Measurements from ENCODE around the gene SBK2. TPM values are rescaled to one million over a fixed set of nuclear protein-coding genes. Genes with fewer than 3 reads are reported as not detected.
A peak's percentile ranks its signal among the peaks of the same experiment; 100 is the strongest.

Gene SBK2
- total and polyA plus RNA-seq, 2 experiments from 2014 or later: 1.1 to 2.0 TPM

DNA sequence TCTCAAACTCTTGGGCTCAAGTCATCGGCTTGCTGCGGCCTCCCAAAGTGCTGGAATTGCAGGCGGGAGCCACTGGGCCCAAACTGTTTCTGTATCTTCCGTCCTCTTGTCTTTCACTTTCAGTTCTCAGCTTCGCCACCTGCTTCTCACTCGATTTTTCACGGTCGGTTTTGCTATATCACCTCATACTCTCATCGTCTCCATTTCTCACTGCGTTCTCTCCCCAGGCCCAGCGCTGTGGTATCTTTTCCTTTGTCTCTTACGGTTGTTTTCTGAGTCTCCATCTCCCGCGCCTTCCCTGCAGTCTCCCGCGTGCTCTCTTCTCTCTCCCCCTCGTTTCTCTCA lies 33.8 kb downstream of the SBK2 start:
- Histone ChIP-seq H3K9me2 (ENCODE audit: insufficient read depth) (no peaks in the 10 kb centered on the region), H3K4me3 (no peak overlapping the region), H4K20me1 (replicated peaks; ENCODE audit: insufficient read depth) (no peaks in the 10 kb centered on the region), H2AFZ (peak overlapping the region; percentile 96; the same call in 1 of the 2 replicates), H3K27ac (ENCODE audit: low read depth) (no peak overlapping the region), H3K27me3 (ENCODE audit: insufficient read depth) (peaks cover 32% of the 10 kb centered on the region), H3K4me1 (ENCODE audit: insufficient read depth) (no peaks in the 10 kb centered on the region), H3F3A (replicated peaks; ENCODE audit: low read depth) (no peaks in the 10 kb centered on the region), H3K79me2 (replicated peaks; ENCODE audit: insufficient read depth) (no peaks in the 10 kb centered on the region), H3K4me2 (no peak overlapping the region), H3K36me3 (ENCODE audit: insufficient read depth) (no peaks in the 10 kb centered on the region)
- Mint-ChIP-seq H3K4me1 (no peaks in the 10 kb centered on the region), H3K9me3 (peaks cover 21% of the 10 kb centered on the region), H3K4me3 (no peak overlapping the region; the same call in 2 of the 3 replicates), H3K36me3 (ENCODE audit: low read depth) (peaks cover 15% of the 10 kb centered on the region), H3K27ac (no peak overlapping the region), H3K27me3 (ENCODE audit: insufficient read depth, low read depth, poor library complexity) (peaks cover 41% of the 10 kb centered on the region)
- TF ChIP-seq POLR2AphosphoS5 (IDR thresholded peaks at IDR 0.05; ENCODE audit: low read depth): no peak
- TF ChIP-seq NANOG (IDR thresholded peaks at IDR 0.05; ENCODE audit: borderline replicate concordance): no peak
- TF ChIP-seq CREB1 (CRISPR knock-in tag; IDR thresholded peaks at IDR 0.05; ENCODE audit: low read depth): no peak
- ATAC-seq (no peak), DNase-seq (ENCODE audit: low spot score) (no peak)

DNA sequence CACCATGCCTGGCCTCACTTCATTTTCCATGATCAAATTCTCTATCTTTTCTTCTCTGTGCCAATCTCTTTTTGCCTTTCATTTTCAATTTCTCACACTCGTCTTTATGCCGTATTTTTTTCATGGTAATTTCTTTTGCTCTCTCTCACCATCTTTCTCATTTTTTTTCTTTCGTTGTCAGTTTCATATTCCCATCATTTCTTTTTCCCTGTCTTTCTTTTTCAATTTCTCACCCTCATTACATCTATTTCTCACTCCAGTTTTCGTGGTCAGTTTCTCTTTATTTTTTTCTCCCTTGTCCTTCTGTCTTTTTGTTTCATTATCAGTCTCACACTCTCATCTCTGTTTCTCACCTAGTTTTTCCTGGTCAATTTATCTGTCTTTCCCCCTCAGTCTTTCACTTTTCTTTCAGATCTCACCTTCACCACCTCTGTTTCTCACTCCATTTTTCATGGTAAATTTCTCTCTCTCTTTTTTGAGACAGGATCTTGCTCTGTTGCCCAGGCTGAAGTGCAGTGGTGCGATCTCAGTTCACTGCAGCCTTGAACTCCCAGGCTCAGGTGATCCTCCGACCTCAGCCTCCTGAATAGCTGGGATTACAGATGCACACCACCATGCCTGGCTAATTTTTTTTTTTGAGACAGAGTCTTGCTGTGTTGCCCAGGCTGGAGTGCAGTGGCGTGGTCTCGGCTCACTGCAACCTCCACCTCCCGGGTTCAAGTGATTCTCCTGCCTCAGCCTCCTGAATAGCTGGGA lies 34.6 kb downstream of the SBK2 start:
- H3K27me3 Mint-ChIP-seq (ENCODE audit: insufficient read depth, low read depth, poor library complexity): peaks cover 37% of the 10 kb centered on the region
- Histone ChIP-seq H3K9me2 (ENCODE audit: insufficient read depth) (no peaks in the 10 kb centered on the region), H4K20me1 (replicated peaks; ENCODE audit: insufficient read depth) (no peaks in the 10 kb centered on the region), H3F3A (replicated peaks; ENCODE audit: low read depth) (no peaks in the 10 kb centered on the region), H3K4me1 (ENCODE audit: insufficient read depth) (no peaks in the 10 kb centered on the region), H3K36me3 (ENCODE audit: insufficient read depth) (no peaks in the 10 kb centered on the region), H2AFZ (no peak overlapping the region), H3K4me2 (no peak overlapping the region), H3K79me2 (replicated peaks; ENCODE audit: insufficient read depth) (no peaks in the 10 kb centered on the region), H3K27ac (ENCODE audit: low read depth) (no peak overlapping the region), H3K27me3 (ENCODE audit: insufficient read depth) (peaks cover 32% of the 10 kb centered on the region), H3K4me3 (no peak overlapping the region)
- H3K4me1 Mint-ChIP-seq: no peaks in the 10 kb centered on the region
- no peak for ATAC-seq
- no peak for DNase-seq (ENCODE audit: low spot score)
- peaks cover 15% of the 10 kb centered on the region for H3K36me3 Mint-ChIP-seq (ENCODE audit: low read depth)
- H3K9me3 Mint-ChIP-seq: peaks cover 21% of the 10 kb centered on the region
- no peak overlapping the region; the same call in 2 of the 3 replicates for H3K4me3 Mint-ChIP-seq
- no peak overlapping the region for H3K27ac Mint-ChIP-seq
- TF ChIP-seq EZH2phosphoT487 (IDR thresholded peaks at IDR 0.05; ENCODE audit: unreplicated experiment) (no peak), STAT1 (IDR thresholded peaks at IDR 0.05; ENCODE audit: unreplicated experiment) (no peak), ZNF114 (CRISPR knock-in tag; IDR thresholded peaks at IDR 0.05) (no peak), JUNB (IDR thresholded peaks at IDR 0.05; ENCODE audit: unreplicated experiment) (no peak), POLR2AphosphoS5 (IDR thresholded peaks at IDR 0.05; ENCODE audit: low read depth) (no peak)
- TF ChIP-seq, protein P1, sequence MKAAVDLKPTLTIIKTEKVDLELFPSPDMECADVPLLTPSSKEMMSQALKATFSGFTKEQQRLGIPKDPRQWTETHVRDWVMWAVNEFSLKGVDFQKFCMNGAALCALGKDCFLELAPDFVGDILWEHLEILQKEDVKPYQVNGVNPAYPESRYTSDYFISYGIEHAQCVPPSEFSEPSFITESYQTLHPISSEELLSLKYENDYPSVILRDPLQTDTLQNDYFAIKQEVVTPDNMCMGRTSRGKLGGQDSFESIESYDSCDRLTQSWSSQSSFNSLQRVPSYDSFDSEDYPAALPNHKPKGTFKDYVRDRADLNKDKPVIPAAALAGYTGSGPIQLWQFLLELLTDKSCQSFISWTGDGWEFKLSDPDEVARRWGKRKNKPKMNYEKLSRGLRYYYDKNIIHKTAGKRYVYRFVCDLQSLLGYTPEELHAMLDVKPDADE (IDR thresholded peaks at IDR 0.05): no peak
- TF ChIP-seq, protein P2, sequence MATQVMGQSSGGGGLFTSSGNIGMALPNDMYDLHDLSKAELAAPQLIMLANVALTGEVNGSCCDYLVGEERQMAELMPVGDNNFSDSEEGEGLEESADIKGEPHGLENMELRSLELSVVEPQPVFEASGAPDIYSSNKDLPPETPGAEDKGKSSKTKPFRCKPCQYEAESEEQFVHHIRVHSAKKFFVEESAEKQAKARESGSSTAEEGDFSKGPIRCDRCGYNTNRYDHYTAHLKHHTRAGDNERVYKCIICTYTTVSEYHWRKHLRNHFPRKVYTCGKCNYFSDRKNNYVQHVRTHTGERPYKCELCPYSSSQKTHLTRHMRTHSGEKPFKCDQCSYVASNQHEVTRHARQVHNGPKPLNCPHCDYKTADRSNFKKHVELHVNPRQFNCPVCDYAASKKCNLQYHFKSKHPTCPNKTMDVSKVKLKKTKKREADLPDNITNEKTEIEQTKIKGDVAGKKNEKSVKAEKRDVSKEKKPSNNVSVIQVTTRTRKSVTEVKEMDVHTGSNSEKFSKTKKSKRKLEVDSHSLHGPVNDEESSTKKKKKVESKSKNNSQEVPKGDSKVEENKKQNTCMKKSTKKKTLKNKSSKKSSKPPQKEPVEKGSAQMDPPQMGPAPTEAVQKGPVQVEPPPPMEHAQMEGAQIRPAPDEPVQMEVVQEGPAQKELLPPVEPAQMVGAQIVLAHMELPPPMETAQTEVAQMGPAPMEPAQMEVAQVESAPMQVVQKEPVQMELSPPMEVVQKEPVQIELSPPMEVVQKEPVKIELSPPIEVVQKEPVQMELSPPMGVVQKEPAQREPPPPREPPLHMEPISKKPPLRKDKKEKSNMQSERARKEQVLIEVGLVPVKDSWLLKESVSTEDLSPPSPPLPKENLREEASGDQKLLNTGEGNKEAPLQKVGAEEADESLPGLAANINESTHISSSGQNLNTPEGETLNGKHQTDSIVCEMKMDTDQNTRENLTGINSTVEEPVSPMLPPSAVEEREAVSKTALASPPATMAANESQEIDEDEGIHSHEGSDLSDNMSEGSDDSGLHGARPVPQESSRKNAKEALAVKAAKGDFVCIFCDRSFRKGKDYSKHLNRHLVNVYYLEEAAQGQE (IDR thresholded peaks at IDR 0.05; ENCODE audit: unreplicated experiment): no peak
- TF ChIP-seq, protein P3, sequence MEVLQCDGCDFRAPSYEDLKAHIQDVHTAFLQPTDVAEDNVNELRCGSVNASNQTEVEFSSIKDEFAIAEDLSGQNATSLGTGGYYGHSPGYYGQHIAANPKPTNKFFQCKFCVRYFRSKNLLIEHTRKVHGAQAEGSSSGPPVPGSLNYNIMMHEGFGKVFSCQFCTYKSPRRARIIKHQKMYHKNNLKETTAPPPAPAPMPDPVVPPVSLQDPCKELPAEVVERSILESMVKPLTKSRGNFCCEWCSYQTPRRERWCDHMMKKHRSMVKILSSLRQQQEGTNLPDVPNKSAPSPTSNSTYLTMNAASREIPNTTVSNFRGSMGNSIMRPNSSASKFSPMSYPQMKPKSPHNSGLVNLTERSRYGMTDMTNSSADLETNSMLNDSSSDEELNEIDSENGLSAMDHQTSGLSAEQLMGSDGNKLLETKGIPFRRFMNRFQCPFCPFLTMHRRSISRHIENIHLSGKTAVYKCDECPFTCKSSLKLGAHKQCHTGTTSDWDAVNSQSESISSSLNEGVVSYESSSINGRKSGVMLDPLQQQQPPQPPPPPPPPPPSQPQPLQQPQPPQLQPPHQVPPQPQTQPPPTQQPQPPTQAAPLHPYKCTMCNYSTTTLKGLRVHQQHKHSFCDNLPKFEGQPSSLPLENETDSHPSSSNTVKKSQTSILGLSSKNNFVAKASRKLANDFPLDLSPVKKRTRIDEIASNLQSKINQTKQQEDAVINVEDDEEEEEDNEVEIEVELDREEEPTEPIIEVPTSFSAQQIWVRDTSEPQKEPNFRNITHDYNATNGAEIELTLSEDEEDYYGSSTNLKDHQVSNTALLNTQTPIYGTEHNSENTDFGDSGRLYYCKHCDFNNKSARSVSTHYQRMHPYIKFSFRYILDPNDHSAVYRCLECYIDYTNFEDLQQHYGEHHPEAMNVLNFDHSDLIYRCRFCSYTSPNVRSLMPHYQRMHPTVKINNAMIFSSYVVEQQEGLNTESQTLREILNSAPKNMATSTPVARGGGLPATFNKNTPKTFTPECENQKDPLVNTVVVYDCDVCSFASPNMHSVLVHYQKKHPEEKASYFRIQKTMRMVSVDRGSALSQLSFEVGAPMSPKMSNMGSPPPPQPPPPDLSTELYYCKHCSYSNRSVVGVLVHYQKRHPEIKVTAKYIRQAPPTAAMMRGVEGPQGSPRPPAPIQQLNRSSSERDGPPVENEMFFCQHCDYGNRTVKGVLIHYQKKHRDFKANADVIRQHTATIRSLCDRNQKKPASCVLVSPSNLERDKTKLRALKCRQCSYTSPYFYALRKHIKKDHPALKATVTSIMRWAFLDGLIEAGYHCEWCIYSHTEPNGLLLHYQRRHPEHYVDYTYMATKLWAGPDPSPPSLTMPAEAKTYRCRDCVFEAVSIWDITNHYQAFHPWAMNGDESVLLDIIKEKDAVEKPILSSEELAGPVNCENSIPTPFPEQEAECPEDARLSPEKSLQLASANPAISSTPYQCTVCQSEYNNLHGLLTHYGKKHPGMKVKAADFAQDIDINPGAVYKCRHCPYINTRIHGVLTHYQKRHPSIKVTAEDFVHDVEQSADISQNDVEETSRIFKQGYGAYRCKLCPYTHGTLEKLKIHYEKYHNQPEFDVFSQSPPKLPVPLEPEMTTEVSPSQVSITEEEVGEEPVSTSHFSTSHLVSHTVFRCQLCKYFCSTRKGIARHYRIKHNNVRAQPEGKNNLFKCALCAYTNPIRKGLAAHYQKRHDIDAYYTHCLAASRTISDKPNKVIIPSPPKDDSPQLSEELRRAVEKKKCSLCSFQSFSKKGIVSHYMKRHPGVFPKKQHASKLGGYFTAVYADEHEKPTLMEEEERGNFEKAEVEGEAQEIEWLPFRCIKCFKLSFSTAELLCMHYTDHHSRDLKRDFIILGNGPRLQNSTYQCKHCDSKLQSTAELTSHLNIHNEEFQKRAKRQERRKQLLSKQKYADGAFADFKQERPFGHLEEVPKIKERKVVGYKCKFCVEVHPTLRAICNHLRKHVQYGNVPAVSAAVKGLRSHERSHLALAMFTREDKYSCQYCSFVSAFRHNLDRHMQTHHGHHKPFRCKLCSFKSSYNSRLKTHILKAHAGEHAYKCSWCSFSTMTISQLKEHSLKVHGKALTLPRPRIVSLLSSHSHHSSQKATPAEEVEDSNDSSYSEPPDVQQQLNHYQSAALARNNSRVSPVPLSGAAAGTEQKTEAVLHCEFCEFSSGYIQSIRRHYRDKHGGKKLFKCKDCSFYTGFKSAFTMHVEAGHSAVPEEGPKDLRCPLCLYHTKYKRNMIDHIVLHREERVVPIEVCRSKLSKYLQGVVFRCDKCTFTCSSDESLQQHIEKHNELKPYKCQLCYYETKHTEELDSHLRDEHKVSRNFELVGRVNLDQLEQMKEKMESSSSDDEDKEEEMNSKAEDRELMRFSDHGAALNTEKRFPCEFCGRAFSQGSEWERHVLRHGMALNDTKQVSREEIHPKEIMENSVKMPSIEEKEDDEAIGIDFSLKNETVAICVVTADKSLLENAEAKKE (CRISPR knock-in tag; IDR thresholded peaks at IDR 0.05): no peak
